Activated CD4-positive, CD25-positive, alpha-beta regulatory T cell treated with anti-CD3 and anti-CD28 coated beads, Interleukin-2, amount 50 U/mL, for 16 hours (primary cell): ENCODE data around the gene ZBTB46.
"Not testable (repeated sequence)": the region's sequence is repeated elsewhere in the genome, so short reads cannot be mapped to it uniquely, and the experiment has no call there.

Experiments
- DNase-seq: peaks from one replicate; pipeline ENCODE4 v3.0.0-alpha.2; 2020; ENCODE audit warnings: low read depth, low spot score

Gene ZBTB46, protein sequence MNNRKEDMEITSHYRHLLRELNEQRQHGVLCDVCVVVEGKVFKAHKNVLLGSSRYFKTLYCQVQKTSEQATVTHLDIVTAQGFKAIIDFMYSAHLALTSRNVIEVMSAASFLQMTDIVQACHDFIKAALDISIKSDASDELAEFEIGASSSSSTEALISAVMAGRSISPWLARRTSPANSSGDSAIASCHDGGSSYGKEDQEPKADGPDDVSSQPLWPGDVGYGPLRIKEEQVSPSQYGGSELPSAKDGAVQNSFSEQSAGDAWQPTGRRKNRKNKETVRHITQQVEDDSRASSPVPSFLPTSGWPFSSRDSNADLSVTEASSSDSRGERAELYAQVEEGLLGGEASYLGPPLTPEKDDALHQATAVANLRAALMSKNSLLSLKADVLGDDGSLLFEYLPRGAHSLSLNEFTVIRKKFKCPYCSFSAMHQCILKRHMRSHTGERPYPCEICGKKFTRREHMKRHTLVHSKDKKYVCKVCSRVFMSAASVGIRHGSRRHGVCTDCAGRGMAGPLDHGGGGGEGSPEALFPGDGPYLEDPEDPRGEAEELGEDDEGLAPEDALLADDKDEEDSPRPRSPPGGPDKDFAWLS

DNA sequence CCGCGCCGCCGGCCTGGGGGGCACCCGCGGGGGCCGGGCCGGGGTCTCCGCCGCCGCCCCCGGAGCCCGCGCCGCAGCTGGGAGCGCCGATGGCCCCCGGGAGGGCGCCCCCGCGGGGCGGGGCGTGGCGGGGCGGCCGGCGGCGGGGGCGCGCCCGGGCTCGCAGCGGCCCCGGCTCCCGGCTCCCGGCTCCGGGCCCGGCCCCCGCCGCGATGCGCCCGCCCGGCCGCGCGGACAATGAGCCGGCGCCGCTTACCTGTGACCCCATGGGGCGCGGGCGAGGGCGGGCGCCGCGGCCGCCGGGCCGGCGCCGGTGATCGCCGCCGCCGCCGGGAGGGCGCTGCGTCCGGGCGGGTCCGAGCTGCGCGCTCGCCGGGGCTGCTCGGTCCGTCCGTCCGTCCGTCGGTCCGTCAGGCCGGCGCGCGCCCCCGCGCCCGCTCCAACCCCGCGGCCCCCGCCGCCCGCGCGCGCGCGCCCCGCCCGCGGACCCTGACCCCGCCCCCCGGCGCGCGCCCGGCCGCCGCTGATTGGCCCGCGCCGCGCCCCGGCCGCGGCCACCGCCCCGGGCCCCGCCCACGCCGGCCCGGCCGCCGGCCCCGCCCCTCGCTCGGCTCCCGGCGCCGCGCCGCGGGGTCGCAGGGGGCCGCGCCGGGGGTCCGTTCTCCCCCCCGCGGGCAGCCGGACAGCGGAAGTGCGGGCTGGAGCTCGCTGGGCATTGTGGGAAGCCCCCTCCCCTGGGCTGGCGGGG lies at the start of gene ZBTB46:
ZBTB46 (minus strand) TSS at position 424 of the 748 bp plus-strand sequence. CDS start 40,507 bp downstream, outside the sequence.
- no peak for DNase-seq

GRCh38 chr20:63878899-63879663 lies 48.0 kb upstream of the ZBTB46 start:
- DNase-seq, result no peak

GRCh38 chr20:63877755-63878470 lies 46.8 kb upstream of the ZBTB46 start:
- DNase-seq, result no peak

- no peak for DNase-seq
Observed at GRCh38 chr20:63876489-63877036, 45.5 kb upstream of the ZBTB46 start.

- DNase-seq, result not testable (repeated sequence)
Observed at GRCh38 chr20:63874241-63874640, 43.2 kb upstream of the ZBTB46 start.

DNA sequence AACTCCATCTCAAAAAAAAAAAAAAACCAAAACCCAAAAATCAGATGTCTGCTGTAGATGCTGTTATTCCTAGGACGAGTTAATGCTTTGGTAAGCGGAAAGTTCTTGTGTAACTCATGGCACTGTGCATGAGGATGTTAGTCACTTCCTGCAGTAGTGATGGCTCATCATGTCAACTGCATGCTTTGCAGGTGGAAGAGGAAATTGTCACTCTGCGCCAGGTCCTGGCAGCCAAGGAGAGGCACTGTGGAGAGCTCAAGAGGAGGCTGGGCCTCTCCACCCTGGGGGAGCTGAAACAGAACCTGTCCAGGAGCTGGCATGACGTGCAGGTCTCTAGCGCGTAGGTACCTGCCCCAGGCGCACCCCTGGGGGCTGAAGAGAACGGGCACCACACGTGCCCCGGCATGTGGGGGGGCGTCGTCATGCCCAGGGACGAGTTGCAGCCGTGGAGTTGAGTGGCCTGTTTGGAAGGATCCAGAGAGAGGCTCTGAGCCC lies 42.5 kb upstream of the ZBTB46 start:
- no peak for DNase-seq

DNA sequence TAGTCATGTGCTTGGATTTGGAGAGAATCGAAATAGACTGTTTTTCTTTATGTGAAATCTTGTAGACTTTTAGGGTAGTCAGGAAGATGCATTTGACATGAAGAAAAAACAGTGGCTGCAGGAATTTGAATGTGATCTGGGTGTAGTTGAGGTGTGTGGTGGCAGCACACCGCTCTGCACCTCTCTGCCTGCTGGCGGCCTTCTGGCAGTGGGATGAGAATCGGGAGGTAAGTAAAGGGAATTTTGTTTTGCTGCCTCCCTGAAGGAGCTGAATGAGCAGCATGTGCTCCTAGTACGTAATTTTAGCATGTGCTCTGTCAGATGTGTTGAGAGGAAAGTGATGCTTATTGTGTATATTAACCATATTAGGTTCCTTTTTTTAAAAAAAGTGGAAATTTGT lies 37.2 kb upstream of the ZBTB46 start:
- DNase-seq, result no peak

GRCh38 chr20:63867042-63867441 lies 36.0 kb upstream of the ZBTB46 start:
- DNase-seq, result not testable (repeated sequence)

GRCh38 chr20:63864978-63865640 lies 34.0 kb upstream of the ZBTB46 start, which contains the start of gene TPD52L2:
Gene TPD52L2, plus strand, starts transcription at chr20:63865270. Its CDS starts 96 bp downstream, at chr20:63865366.
- DNase-seq, result peak; percentile 96

GRCh38 chr20:63864545-63864977 lies 33.5 kb upstream of the ZBTB46 start:
- DNase-seq, result no peak

- peak; percentile 58 for DNase-seq
Observed at GRCh38 chr20:63863798-63864544, 32.9 kb upstream of the ZBTB46 start.

- no peak for DNase-seq
Observed at GRCh38 chr20:63863021-63863797, 32.1 kb upstream of the ZBTB46 start.

DNA sequence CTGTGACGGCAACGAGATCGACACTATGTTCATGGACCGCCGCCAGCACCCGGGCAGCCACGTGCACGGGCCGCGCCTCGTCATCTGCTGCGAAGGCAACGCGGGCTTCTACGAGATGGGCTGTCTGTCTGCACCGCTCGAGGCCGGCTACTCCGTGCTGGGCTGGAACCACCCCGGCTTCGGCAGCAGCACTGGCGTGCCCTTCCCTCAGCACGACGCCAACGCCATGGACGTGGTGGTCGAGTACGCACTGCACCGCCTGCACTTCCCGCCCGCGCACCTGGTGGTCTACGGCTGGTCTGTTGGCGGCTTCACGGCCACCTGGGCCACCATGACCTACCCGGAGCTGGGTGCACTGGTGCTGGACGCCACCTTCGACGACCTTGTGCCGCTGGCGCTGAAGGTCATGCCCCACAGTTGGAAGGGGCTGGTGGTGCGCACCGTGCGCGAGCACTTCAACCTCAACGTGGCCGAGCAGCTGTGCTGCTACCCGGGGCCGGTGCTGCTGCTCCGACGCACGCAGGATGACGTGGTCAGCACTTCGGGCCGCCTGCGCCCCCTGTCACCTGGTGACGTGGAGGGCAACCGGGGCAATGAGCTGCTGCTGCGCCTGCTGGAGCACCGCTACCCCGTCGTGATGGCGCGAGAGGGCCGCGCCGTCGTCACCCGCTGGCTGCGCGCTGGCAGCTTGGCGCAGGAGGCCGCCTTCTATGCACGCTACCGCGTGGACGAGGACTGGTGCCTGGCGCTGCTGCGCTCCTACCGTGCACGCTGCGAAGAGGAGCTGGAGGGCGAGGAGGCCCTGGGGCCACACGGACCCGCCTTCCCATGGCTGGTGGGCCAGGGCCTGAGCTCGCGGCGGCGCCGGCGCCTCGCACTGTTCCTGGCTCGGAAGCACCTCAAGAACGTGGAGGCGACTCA lies 31.2 kb upstream of the ZBTB46 start:
- DNase-seq, result no peak

GRCh38 chr20:63861365-63861934 lies 30.4 kb upstream of the ZBTB46 start, which contains the start of gene ABHD16B:
Gene ABHD16B, plus strand, starts transcription at chr20:63861498. Its CDS starts 43 bp downstream, at chr20:63861541.
- no peak for DNase-seq

DNA sequence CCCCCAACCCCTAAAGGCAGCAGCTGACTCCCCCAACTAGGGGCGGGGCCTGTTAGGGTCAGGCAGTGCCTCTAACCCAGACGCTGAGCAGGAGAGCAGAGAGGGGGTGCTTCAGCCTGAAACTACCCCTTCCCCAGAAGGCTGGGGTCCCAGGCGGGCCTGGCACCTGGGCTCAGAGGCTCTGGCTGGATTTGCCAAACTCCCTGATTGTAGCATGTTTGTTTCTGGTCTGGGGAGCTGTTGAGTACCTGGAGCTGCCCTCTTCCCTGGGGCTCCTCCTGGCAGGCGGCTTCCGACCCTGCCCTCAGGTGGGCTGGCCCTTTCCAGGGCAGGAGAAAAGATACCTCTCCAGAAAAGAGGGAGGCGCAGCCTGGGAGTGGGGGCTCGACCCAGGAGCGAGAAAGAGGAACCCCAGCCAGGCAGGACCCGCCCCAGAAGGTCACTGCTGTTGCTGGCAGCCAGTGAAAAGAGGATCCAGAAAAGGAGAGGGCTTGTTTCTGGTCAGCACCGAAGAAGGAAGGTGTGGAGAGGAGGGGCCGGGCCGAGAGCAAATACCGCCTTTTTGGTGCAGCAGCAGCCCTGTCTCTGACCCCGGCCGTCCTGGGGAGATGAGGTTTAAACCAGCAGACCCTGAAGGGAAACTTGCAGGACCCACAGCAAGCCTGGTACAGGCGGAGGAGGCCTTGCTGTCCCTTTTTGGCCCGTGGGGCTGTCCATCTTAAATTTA lies 29.4 kb upstream of the ZBTB46 start:
- DNase-seq, result no peak

DNA sequence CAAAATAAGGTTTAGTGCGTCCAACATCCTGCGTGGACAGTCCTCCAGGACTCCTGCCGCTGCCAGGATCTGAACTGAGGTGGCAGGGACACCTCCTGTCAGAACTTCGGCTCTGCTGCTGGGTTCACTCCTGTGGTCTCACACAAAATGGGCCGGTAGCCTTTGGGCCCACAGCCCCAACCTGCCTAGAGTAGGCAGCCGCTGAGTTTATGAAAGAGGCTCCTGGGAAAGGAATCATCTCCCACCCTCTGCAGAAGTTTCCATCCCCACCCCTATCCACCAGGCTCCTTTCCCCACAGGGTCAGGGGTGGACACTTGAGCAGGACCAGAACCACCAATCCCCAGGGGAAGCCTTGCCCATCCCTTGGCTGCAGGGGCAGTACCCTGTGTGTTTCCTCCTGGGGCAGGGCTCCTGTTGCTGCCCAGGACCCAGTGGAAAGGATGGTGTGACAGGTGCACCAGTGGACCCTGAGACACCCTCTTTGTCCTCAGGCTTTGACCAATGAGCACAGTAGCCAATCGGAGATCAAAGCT lies 28.2 kb upstream of the ZBTB46 start:
- no peak for DNase-seq
